HCT116 (cell line): ENCODE measurements around the gene CDX1. TPM values are rescaled to one million over a fixed set of nuclear protein-coding genes. Genes with fewer than 3 reads are reported as not detected.
A peak's percentile ranks its signal among the peaks of the same experiment; 100 is the strongest.

ENCODE experiments used
- ATAC-seq: fragments of 200-7000 bp; cut with Tn5 transposase; 2 replicates; pipeline ENCODE4 v1.9.1; 2020; ENCODE audit warnings: mild to moderate bottlenecking, moderate library complexity
- BruUV-seq: library from RNA; stranded (reverse); fragments of 400-500 nt; replicated peaks from 2 replicates; lab custom pipeline; 2021; lab: Mats Ljungman, UMichigan
- CTCF ChIA-PET: fragments of 300-600 bp; sonication (Branson Sonifier 250); formaldehyde crosslinking; loops from one replicate; lab custom pipeline; 2021; ENCODE audit warnings: antibody characterized with exemption; lab: Charles Lee
- POLR2A ChIA-PET: fragments of 300-600, 350-600 bp; sonication (Branson Sonifier 250); formaldehyde crosslinking; loops from one replicate; lab custom pipeline; 2021; ENCODE audit warnings: antibody characterized with exemption; lab: Charles Lee
- RAD21 ChIA-PET, 2 experiments: fragments of 300-600 bp; sonication (Branson Sonifier 250); formaldehyde crosslinking; loops; one replicate each; lab custom pipeline; 2023; ENCODE audit warnings: low total read pairs in 2 of 2; ENCODE audit not compliant: uncharacterized antibody in 2 of 2, unreplicated experiment in 2 of 2, low non-redundant PET in 1 of 2; lab: Charles Lee
- DNase-seq: peaks from one replicate; pipeline ENCODE4 v3.0.0-alpha.2; 2010; ENCODE audit warnings: low read depth, low spot score
- H2AFZ ChIP-seq: fragments of 200-600 bp; shearing (Covaris generic), sonication (generic); 2 replicates; pipeline ENCODE4 v1.6.1; 2017; ENCODE audit warnings: low read depth, mixed run types, mixed read lengths, antibody characterized with exemption, low read length; ENCODE audit not compliant: poor library complexity, severe bottlenecking
- H3K27ac ChIP-seq: 2 replicates; pipeline ENCODE4 v1.5.1; 2012; ENCODE audit warnings: low read depth, low read length
- H3K27me3 ChIP-seq: fragments of 200-600 bp; sonication (generic); 2 replicates; pipeline ENCODE4 v1.6.1; 2016; ENCODE audit warnings: mixed run types, low read length, mixed read lengths; ENCODE audit not compliant: insufficient read depth
- H3K36me3 ChIP-seq, 2 experiments: fragments of 200-500 bp in 1 of 2; fragments of 200-600 bp in 1 of 2; sonication (Bioruptor generic) in 1 of 2; sonication (generic) in 1 of 2; 2 replicates each; pipeline versions ENCODE4 v1.5.1 to v1.6.1; 2014 to 2016; ENCODE audit warnings: low read length in 2 of 2, inconsistent platforms in 1 of 2, mixed read lengths in 1 of 2, mixed run types in 1 of 2; ENCODE audit not compliant: insufficient read depth in 2 of 2, control insufficient read depth in 1 of 2
- H3K4me1 ChIP-seq, 2 experiments: fragments of 200-600 bp in 1 of 2; sonication (generic) in 1 of 2; 2 replicates each; pipeline versions ENCODE4 v1.5.1 to v1.6.1; 2012 to 2017; ENCODE audit warnings: low read length in 2 of 2, inconsistent platforms in 1 of 2, mild to moderate bottlenecking in 1 of 2, mixed read lengths in 1 of 2, mixed run types in 1 of 2, moderate library complexity in 1 of 2; ENCODE audit not compliant: insufficient read depth in 2 of 2, control insufficient read depth in 1 of 2
- H3K4me2 ChIP-seq: fragments of 200-600 bp; sonication (generic); 2 replicates; pipeline ENCODE4 v1.6.1; 2017; ENCODE audit warnings: mixed run types, low read length, mixed read lengths
- H3K4me3 ChIP-seq, 2 experiments: fragments of 200-600 bp in 1 of 2; sonication (generic) in 1 of 2; replicated peaks in 1 of 2; 2 replicates each; pipeline ENCODE4 v1.5.1; 2011 to 2016; ENCODE audit warnings: low read length in 2 of 2, control low read depth in 1 of 2, low read depth in 1 of 2, mild to moderate bottlenecking in 1 of 2, mixed read lengths in 1 of 2, mixed run types in 1 of 2
- H3K79me2 ChIP-seq: fragments of 200-600 bp; sonication (generic); 2 replicates; pipeline ENCODE4 v1.6.1; 2017; ENCODE audit warnings: mild to moderate bottlenecking, mixed run types, low read length, moderate library complexity, mixed read lengths; ENCODE audit not compliant: insufficient read depth
- H3K9ac ChIP-seq: fragments of 200-600 bp; sonication (generic); 2 replicates; pipeline ENCODE4 v1.6.1; 2016; ENCODE audit warnings: low read length, mixed read lengths
- H3K9me2 ChIP-seq: fragments of 200-600 bp; sonication (generic), shearing (Covaris generic); 2 replicates; pipeline ENCODE4 v1.6.1; 2017; ENCODE audit warnings: mixed run types, mild to moderate bottlenecking, moderate library complexity; ENCODE audit not compliant: insufficient read depth
- H3K9me3 ChIP-seq, 2 experiments: fragments of 200-500 bp in 1 of 2; fragments of 200-600 bp in 1 of 2; sonication (Bioruptor generic) in 1 of 2; sonication (generic) in 1 of 2; 2 replicates each; pipeline ENCODE4 v1.6.1; 2014 to 2017; ENCODE audit warnings: low read length in 2 of 2, mixed read lengths in 2 of 2, inconsistent platforms in 1 of 2, low read depth in 1 of 2, mild to moderate bottlenecking in 1 of 2, mixed run types in 1 of 2, moderate library complexity in 1 of 2; ENCODE audit not compliant: control insufficient read depth in 1 of 2, insufficient read depth in 1 of 2
- H4K20me1 ChIP-seq: fragments of 200-600 bp; sonication (generic), shearing (Covaris generic); 2 replicates; pipeline ENCODE4 v1.6.1; 2017; ENCODE audit warnings: mixed run types, mild to moderate bottlenecking, moderate library complexity; ENCODE audit not compliant: insufficient read depth
- CBX3 ChIP-seq: IDR thresholded peaks from 2 replicates; pipeline ENCODE4 v1.6.1; 2012; ENCODE audit warnings: low read depth
- CEBPB ChIP-seq: IDR thresholded peaks from 2 replicates; pipeline ENCODE4 v1.6.1; 2012; ENCODE audit warnings: low read depth
- ELF1 ChIP-seq: IDR thresholded peaks from 2 replicates; pipeline ENCODE4 v1.6.1; 2012; ENCODE audit warnings: low read depth, borderline replicate concordance
- JUND ChIP-seq: IDR thresholded peaks from 2 replicates; pipeline ENCODE4 v1.6.1; 2012
- RAD21 ChIP-seq: IDR thresholded peaks from 2 replicates; pipeline ENCODE4 v1.6.1; 2012; ENCODE audit warnings: low read depth, mild to moderate bottlenecking
- SIN3A ChIP-seq: IDR thresholded peaks from 2 replicates; pipeline ENCODE4 v1.6.1; 2012; ENCODE audit warnings: low read depth
- SRF ChIP-seq: IDR thresholded peaks from 2 replicates; pipeline ENCODE4 v1.6.1; 2012; ENCODE audit warnings: low read depth
- TCF7L2 ChIP-seq: IDR thresholded peaks from 2 replicates; pipeline ENCODE4 v1.7.0; 2011; ENCODE audit warnings: borderline replicate concordance, inconsistent platforms; ENCODE audit not compliant: insufficient read depth, insufficient read length; ENCODE audit errors: extremely low read depth
- YY1 ChIP-seq: IDR thresholded peaks from 2 replicates; pipeline ENCODE4 v1.6.1; 2011; ENCODE audit warnings: low read length, low read depth, moderate library complexity, mild to moderate bottlenecking; ENCODE audit not compliant: insufficient replicate concordance; ENCODE audit errors: extremely low read depth
- ZFX ChIP-seq: fragments of 450-650 bp; IDR thresholded peaks from 2 replicates; pipeline ENCODE4 v1.6.1; 2017
- ZNF274 ChIP-seq: fragments of 200-500 bp; sonication (Bioruptor generic); IDR thresholded peaks from 2 replicates; pipeline ENCODE4 v1.6.1; 2014; ENCODE audit warnings: mild to moderate bottlenecking, low read depth, low read length, inconsistent platforms
- intact Hi-C: fragments of 100-400 bp; cut with micrococcal nuclease; formaldehyde crosslinking; loops from 2 replicates; pipeline ENCODE4 v1.10.0; 2022
- total RNA-seq: library from RNA; stranded (reverse); gene quantifications from one replicate; pipeline ENCODE4 v1.2.1, GENCODE V29; 2021; ENCODE audit not compliant: unreplicated experiment
- TF ChIP-seq, protein P1 (sequence below): IDR thresholded peaks from 2 replicates; pipeline ENCODE4 v1.6.1; 2012
- TF ChIP-seq, protein P2 (sequence below): IDR thresholded peaks from 2 replicates; pipeline ENCODE4 v1.6.1; 2011; ENCODE audit warnings: mild to moderate bottlenecking, low read length, moderate library complexity; ENCODE audit not compliant: insufficient replicate concordance; ENCODE audit errors: extremely low read depth
- TF ChIP-seq, protein P3 (sequence below), 3 experiments: fragments of 200-600 bp in 1 of 3; sonication (generic) in 1 of 3; IDR thresholded peaks in 2 of 3; conservative IDR thresholded peaks in 1 of 3; 2 replicates each; pipeline ENCODE4 v1.5.1; 2012 to 2017; ENCODE audit warnings: low read depth in 2 of 3, low read length in 2 of 3, antibody characterized with exemption in 1 of 3, borderline replicate concordance in 1 of 3, control low read depth in 1 of 3, mild to moderate bottlenecking in 1 of 3, mixed read lengths in 1 of 3, mixed run types in 1 of 3, moderate library complexity in 1 of 3; ENCODE audit not compliant: insufficient read depth in 1 of 3

Gene CDX1
- total RNA-seq, 1 experiment from 2014 or later: not detected

DNA sequence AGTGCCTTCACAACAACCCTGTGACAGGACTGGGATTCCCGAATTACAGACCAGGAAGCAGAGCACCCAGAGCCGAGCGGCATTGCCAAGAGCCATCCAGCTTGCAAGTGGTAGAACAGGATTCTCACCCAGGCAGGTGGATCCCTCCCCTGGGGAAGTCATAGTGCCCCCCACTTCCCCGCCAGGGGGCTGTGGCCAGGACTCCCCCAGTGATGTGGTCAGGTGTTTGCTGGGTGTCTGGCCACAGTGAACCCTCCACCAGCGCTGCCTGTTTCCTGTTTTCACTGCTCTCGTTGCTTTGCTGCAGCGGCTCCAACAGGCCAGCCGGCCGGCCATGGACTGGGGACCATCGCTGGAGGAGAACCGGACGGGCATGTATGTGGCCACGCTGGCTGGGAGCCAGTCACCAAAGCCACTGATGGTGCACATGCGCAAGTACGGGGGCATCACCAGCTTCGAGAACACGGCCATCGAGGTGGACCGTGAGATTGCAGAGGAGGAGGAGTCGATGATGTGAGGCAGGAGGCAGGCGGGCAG lies 42.6 kb downstream of the CDX1 start:
- ChIA-PET POLR2A (no interaction called here), CTCF (no interaction called here), RAD21 (no interaction called here)
- Histone ChIP-seq H3K36me3 (no peaks in the 10 kb centered on the region), H3K27ac (no peak overlapping the region), H3K27me3 (no peaks in the 10 kb centered on the region), H3K4me3 (no peak overlapping the region), H3K4me2 (peak overlapping the region; percentile 44), H3K9ac (no peak overlapping the region), H3K4me1 (peaks cover 0 to 12% of the 10 kb centered on the region in 2 experiments; a peak in 2 of 4 replicates), H3K9me2 (no peaks in the 10 kb centered on the region), H3K79me2 (no peaks in the 10 kb centered on the region), H4K20me1 (no peaks in the 10 kb centered on the region), H3K9me3 (no peaks in the 10 kb centered on the region), H2AFZ (no peak overlapping the region)
- ATAC-seq: no peak
- BruUV-seq: no TSS peak
- intact Hi-C loops: no loop called here
- DNase-seq: no peak
- no peak for TF ChIP-seq RAD21
- TF ChIP-seq YY1: no peak

DNA sequence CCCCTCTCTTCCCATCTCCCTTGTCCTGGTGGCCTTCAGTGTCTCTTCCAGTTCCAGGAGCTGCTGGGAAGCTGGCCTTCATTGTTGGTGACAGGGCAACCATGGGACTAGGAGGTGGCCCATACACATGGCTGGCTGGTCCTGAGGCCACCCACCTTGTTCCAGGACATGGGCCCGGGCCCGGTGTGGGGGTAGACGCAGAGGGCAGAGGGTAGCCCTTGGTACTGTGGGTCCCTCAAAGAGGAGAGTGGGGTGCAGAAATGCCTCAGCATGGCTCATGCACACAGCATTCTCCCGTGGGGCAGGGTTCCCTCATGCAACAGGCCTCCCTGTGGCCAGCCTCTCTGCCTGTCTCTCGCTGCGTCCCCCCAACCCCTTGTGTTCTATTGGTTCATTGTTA lies 44.1 kb downstream of the CDX1 start:
- Histone ChIP-seq H3K36me3 (no peaks in the 10 kb centered on the region), H4K20me1 (no peaks in the 10 kb centered on the region), H3K4me2 (no peak overlapping the region), H2AFZ (no peak overlapping the region), H3K9me2 (no peaks in the 10 kb centered on the region), H3K9ac (no peak overlapping the region), H3K79me2 (no peaks in the 10 kb centered on the region), H3K4me1 (peaks cover 0 to 12% of the 10 kb centered on the region in 2 experiments; a peak in 2 of 4 replicates), H3K27me3 (no peaks in the 10 kb centered on the region), H3K9me3 (no peaks in the 10 kb centered on the region), H3K4me3 (no peak overlapping the region), H3K27ac (no peak overlapping the region)
- no peak for ATAC-seq
- intact Hi-C loops: loop anchor here (10.0 kb wide), 2 partner anchors 166 to 206 kb away; partner anchors contain the start of genes HMGXB3 and TIGD6
- ChIA-PET POLR2A (no interaction called here), RAD21 (no interaction called here), CTCF (no interaction called here)
- BruUV-seq: no TSS peak
- no peak for DNase-seq
- TF ChIP-seq TCF7L2 (no peak), JUND (no peak), ELF1 (no peak), ZNF274 (no peak), CBX3 (no peak), SRF (no peak), CEBPB (no peak), ZFX (no peak), SIN3A (no peak)
- TF ChIP-seq, protein P1, sequence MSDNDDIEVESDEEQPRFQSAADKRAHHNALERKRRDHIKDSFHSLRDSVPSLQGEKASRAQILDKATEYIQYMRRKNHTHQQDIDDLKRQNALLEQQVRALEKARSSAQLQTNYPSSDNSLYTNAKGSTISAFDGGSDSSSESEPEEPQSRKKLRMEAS: no peak
- TF ChIP-seq, protein P2, sequence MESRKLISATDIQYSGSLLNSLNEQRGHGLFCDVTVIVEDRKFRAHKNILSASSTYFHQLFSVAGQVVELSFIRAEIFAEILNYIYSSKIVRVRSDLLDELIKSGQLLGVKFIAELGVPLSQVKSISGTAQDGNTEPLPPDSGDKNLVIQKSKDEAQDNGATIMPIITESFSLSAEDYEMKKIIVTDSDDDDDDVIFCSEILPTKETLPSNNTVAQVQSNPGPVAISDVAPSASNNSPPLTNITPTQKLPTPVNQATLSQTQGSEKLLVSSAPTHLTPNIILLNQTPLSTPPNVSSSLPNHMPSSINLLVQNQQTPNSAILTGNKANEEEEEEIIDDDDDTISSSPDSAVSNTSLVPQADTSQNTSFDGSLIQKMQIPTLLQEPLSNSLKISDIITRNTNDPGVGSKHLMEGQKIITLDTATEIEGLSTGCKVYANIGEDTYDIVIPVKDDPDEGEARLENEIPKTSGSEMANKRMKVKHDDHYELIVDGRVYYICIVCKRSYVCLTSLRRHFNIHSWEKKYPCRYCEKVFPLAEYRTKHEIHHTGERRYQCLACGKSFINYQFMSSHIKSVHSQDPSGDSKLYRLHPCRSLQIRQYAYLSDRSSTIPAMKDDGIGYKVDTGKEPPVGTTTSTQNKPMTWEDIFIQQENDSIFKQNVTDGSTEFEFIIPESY: no peak
- TF ChIP-seq, protein P3, sequence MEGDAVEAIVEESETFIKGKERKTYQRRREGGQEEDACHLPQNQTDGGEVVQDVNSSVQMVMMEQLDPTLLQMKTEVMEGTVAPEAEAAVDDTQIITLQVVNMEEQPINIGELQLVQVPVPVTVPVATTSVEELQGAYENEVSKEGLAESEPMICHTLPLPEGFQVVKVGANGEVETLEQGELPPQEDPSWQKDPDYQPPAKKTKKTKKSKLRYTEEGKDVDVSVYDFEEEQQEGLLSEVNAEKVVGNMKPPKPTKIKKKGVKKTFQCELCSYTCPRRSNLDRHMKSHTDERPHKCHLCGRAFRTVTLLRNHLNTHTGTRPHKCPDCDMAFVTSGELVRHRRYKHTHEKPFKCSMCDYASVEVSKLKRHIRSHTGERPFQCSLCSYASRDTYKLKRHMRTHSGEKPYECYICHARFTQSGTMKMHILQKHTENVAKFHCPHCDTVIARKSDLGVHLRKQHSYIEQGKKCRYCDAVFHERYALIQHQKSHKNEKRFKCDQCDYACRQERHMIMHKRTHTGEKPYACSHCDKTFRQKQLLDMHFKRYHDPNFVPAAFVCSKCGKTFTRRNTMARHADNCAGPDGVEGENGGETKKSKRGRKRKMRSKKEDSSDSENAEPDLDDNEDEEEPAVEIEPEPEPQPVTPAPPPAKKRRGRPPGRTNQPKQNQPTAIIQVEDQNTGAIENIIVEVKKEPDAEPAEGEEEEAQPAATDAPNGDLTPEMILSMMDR (IDR thresholded peaks at IDR 0.05 in 2 of 3, conservative IDR thresholded peaks at IDR 0.05 in 1 of 3; ENCODE audit: borderline replicate concordance in 1 of 3, insufficient read depth in 1 of 3, low read depth in 2 of 3, low read length in 2 of 3): no peak
